ENCODE data around the gene MRPL45. TPM values are rescaled to one million over a fixed set of nuclear protein-coding genes. Genes with fewer than 3 reads are reported as not detected.
A peak's percentile ranks its signal among the peaks of the same experiment; 100 is the strongest.

MRPL45 gene
- total RNA-seq, 1 experiment from 2014 or later, result 60.3 TPM

DNA sequence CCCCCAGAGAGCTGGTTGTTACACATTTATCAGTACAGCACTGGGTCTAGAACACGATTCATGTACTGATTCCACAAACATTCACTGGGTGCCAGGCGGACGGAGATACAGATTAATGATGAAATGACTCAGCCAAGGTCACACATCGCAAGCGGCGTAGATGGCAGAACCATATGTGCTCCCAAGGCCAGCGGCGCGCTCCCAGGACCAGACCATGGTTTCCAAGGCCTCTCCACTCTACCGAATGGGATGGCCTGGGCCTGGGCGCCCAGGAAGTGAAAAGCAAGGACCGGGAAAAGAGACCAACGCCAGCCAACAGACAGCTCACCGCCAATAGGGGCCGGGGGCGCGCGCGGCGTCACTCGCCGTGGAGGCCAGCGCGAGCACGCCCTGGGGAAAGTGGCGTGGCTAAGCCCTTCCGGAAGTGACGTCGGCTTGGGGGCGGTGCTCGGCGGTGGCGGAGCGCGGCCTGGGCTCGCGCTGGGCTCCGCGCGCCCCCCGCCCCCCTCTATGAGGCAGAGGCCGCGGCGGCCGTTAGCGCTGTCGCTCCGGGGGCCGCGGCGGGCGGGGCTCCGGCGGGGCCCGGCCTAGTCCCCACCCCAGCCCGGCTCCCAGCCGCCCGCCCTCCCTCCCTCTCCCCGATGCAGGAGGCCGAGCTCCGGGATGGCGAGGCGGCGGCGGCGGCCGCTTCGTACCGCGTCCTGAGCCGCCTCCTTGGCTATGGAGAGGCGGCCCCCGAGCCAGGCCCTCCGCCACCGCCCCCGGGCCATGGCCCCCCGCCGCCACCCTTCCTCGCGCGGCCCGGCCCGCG lies 54.6 kb downstream of the MRPL45 start, which contains the start of gene SOCS7 (continued):
- TF ChIP-seq FOXP4 (CRISPR knock-in tag; IDR thresholded peaks at IDR 0.05) (peak; percentile 71; the same call in 1 of the 2 replicates), CREB1 (CRISPR knock-in tag; IDR thresholded peaks at IDR 0.05) (no peak; the same call in 1 of the 2 replicates), JAZF1 (CRISPR knock-in tag; IDR thresholded peaks at IDR 0.05) (no peak), ZNF281 (CRISPR knock-in tag; IDR thresholded peaks at IDR 0.05) (0 out of 2 replicates have a peak, but pooled peaks have one; percentile 30), ZNF121 (CRISPR knock-in tag; IDR thresholded peaks at IDR 0.05) (no peak), GTF2I (CRISPR knock-in tag; conservative IDR thresholded peaks at IDR 0.05) (peak; percentile 62), ZNF416 (CRISPR knock-in tag; IDR thresholded peaks at IDR 0.05) (no peak), CREM (CRISPR knock-in tag; IDR thresholded peaks at IDR 0.05) (peak; percentile 92), AR (CRISPR knock-in tag; IDR thresholded peaks at IDR 0.05) (no peak), ZNF263 (CRISPR knock-in tag; IDR thresholded peaks at IDR 0.05; ENCODE audit: low read depth) (no peak), NFATC4 (CRISPR knock-in tag; IDR thresholded peaks at IDR 0.05) (no peak), ATF3 (CRISPR knock-in tag; conservative IDR thresholded peaks at IDR 0.05) (no peak), CBFB (CRISPR knock-in tag; IDR thresholded peaks at IDR 0.05; ENCODE audit: low read depth) (no peak; the same call in 1 of the 2 replicates), TP53 (CRISPR knock-in tag; IDR thresholded peaks at IDR 0.05) (no peak), MAX (CRISPR knock-in tag; IDR thresholded peaks at IDR 0.05) (peak; percentile 69; the same call in 1 of the 2 replicates), ZNF219 (CRISPR knock-in tag; IDR thresholded peaks at IDR 0.05; ENCODE audit: borderline replicate concordance) (no peak), FOXK1 (CRISPR knock-in tag; IDR thresholded peaks at IDR 0.05) (0 out of 2 replicates have a peak, but pooled peaks have one; percentile 15)
- TF ChIP-seq, protein P1, sequence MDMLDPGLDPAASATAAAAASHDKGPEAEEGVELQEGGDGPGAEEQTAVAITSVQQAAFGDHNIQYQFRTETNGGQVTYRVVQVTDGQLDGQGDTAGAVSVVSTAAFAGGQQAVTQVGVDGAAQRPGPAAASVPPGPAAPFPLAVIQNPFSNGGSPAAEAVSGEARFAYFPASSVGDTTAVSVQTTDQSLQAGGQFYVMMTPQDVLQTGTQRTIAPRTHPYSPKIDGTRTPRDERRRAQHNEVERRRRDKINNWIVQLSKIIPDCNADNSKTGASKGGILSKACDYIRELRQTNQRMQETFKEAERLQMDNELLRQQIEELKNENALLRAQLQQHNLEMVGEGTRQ (CRISPR knock-in tag; IDR thresholded peaks at IDR 0.05), result no peak
- TF ChIP-seq, protein P2, sequence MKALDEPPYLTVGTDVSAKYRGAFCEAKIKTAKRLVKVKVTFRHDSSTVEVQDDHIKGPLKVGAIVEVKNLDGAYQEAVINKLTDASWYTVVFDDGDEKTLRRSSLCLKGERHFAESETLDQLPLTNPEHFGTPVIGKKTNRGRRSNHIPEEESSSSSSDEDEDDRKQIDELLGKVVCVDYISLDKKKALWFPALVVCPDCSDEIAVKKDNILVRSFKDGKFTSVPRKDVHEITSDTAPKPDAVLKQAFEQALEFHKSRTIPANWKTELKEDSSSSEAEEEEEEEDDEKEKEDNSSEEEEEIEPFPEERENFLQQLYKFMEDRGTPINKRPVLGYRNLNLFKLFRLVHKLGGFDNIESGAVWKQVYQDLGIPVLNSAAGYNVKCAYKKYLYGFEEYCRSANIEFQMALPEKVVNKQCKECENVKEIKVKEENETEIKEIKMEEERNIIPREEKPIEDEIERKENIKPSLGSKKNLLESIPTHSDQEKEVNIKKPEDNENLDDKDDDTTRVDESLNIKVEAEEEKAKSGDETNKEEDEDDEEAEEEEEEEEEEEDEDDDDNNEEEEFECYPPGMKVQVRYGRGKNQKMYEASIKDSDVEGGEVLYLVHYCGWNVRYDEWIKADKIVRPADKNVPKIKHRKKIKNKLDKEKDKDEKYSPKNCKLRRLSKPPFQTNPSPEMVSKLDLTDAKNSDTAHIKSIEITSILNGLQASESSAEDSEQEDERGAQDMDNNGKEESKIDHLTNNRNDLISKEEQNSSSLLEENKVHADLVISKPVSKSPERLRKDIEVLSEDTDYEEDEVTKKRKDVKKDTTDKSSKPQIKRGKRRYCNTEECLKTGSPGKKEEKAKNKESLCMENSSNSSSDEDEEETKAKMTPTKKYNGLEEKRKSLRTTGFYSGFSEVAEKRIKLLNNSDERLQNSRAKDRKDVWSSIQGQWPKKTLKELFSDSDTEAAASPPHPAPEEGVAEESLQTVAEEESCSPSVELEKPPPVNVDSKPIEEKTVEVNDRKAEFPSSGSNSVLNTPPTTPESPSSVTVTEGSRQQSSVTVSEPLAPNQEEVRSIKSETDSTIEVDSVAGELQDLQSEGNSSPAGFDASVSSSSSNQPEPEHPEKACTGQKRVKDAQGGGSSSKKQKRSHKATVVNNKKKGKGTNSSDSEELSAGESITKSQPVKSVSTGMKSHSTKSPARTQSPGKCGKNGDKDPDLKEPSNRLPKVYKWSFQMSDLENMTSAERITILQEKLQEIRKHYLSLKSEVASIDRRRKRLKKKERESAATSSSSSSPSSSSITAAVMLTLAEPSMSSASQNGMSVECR (CRISPR knock-in tag; IDR thresholded peaks at IDR 0.05; ENCODE audit: borderline replicate concordance), result no peak
- TF ChIP-seq, protein P3, sequence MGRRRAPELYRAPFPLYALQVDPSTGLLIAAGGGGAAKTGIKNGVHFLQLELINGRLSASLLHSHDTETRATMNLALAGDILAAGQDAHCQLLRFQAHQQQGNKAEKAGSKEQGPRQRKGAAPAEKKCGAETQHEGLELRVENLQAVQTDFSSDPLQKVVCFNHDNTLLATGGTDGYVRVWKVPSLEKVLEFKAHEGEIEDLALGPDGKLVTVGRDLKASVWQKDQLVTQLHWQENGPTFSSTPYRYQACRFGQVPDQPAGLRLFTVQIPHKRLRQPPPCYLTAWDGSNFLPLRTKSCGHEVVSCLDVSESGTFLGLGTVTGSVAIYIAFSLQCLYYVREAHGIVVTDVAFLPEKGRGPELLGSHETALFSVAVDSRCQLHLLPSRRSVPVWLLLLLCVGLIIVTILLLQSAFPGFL (CRISPR knock-in tag; IDR thresholded peaks at IDR 0.05; ENCODE audit: borderline replicate concordance), result no peak
